Stomach (tissue), 9 donors: ENCODE data around the gene ZNF33B. TPM values are rescaled to one million over a fixed set of nuclear protein-coding genes. Genes with fewer than 3 reads are reported as not detected.

Experiments used
- DNase-seq, 2 donors: peaks; one replicate each; pipeline versions ENCODE4 v3.0.0 to v3.0.0-alpha.2; 2013 to 2019
- H3K27ac ChIP-seq, 5 donors: fragments of 200-600 bp in 4 of 5; sonication (generic) in 4 of 5; one replicate each; pipeline ENCODE4 v1.5.1; 2013 to 2019; ENCODE audit warnings: mild to moderate bottlenecking in 1 of 5, moderate library complexity in 1 of 5
- H3K27me3 ChIP-seq, 3 donors: fragments of 200-600 bp; sonication (generic); one replicate each; pipeline ENCODE4 v1.5.1; 2017 to 2019; ENCODE audit warnings: mixed run types in 1 of 3
- H3K36me3 ChIP-seq, 4 donors: fragments of 200-600 bp; sonication (generic); 1 replicate in 3 of 4; 2 replicates in 1 of 4; pipeline ENCODE4 v1.5.1; 2016 to 2019
- H3K4me1 ChIP-seq, 4 donors: fragments of 200-600 bp; sonication (generic); one replicate each; pipeline ENCODE4 v1.5.1; 2016 to 2019
- H3K4me3 ChIP-seq, 4 donors: fragments of 200-600 bp; sonication (generic) in 3 of 4; one replicate each; pipeline ENCODE4 v1.5.1; 2016 to 2019; ENCODE audit warnings: mild to moderate bottlenecking in 1 of 4
- H3K9me3 ChIP-seq, 4 donors: fragments of 200-600 bp; sonication (generic); one replicate each; pipeline ENCODE4 v1.5.1; 2016 to 2019
- CTCF ChIP-seq, 7 experiments: fragments of 450-650 bp in 4 of 7; fragments of 200-600 bp in 3 of 7; sonication (generic) in 3 of 7; IDR thresholded peaks; one replicate each; pipeline ENCODE4 v1.5.1; 2016 to 2019; ENCODE audit warnings: antibody characterized with exemption in 7 of 7, control low read depth in 2 of 7, mild to moderate bottlenecking in 1 of 7
- EP300 ChIP-seq: sonication (generic); formaldehyde crosslinking; IDR thresholded peaks from one replicate; pipeline ENCODE4 v1.6.1; 2017; ENCODE audit warnings: antibody characterized with exemption
- POLR2A ChIP-seq, 4 donors: fragments of 450-650 bp; IDR thresholded peaks; one replicate each; pipeline ENCODE4 v1.6.1; 2016; ENCODE audit warnings: antibody characterized with exemption in 4 of 4, control low read depth in 2 of 4, mild to moderate bottlenecking in 1 of 4, moderate library complexity in 1 of 4
- POLR2AphosphoS5 ChIP-seq, 3 donors: sonication (generic); formaldehyde crosslinking; IDR thresholded peaks; one replicate each; pipeline ENCODE4 v1.6.1; 2016; ENCODE audit warnings: antibody characterized with exemption in 3 of 3
- WGBS, 5 donors: extraction: QIAGEN DNeasy Blood & Tissue Kit in 3 of 5; methylation state at CpG; one replicate each; pipeline versions ENCODE4 v1.1.5 to v1.1.7; 2013 to 2018; 5-methylcytosine and 5-hydroxymethylcytosine counted together
- intact Hi-C: fragments of 100-400 bp; cut with DNase I; formaldehyde crosslinking; loops from one replicate; pipeline ENCODE4 v1.15.1; 2023; ENCODE audit warnings: low total_unique reads
- polyA plus RNA-seq, 3 donors: library from polyadenylated mRNA; stranded (reverse); fragments of 200-250 nt; gene quantifications; one replicate each; pipeline ENCODE4 v1.2.3, GENCODE V29; 2013
- total RNA-seq, 5 donors: library from RNA; depleted of rRNA; stranded (reverse); fragments of >200 nt; gene quantifications; one replicate each; pipeline versions ENCODE4 v1.1.0 to v1.2.3, GENCODE V29; 2014 to 2016
- donor health status: healthy with polysubstance abuse.
- donor health status: Bipolar disorder and iron deficiency.
- donor health status: healthy.

Gene ZNF33B
- total and polyA plus RNA-seq, 8 donors: 7.0 to 67.9 (median 20.0) TPM

- no peaks in the 10 kb centered on the region for H3K9me3 ChIP-seq
- 78 to 84% (median 82%) methylated on average over 3 of the region's 3 CpGs for WGBS, 5 donors
- no peak for DNase-seq
- TF ChIP-seq POLR2AphosphoS5 (IDR thresholded peaks at IDR 0.05) (no peak), POLR2A (IDR thresholded peaks at IDR 0.05) (no peak), CTCF (IDR thresholded peaks at IDR 0.05) (no peak), EP300 (no peak)
- no peak overlapping the region for H3K27ac ChIP-seq
- H3K4me3 ChIP-seq: no peak overlapping the region
- peaks cover 0 to 21% (median 11%) of the 10 kb centered on the region in 4 donors for H3K4me1 ChIP-seq
- H3K27me3 ChIP-seq: no peaks in the 10 kb centered on the region
- peaks cover 32 to 69% (median 58%) of the 10 kb centered on the region in 4 donors for H3K36me3 ChIP-seq
- intact Hi-C loops: no loop called here
Observed at GRCh38 chr10:42632564-42632963, 5.8 kb downstream of the ZNF33B start.

GRCh38 chr10:42630537-42631134 is 7.7 kb downstream of the ZNF33B start:
- DNase-seq: no peak
- 70 to 95% (median 85%) methylated on average over 1 of the region's 1 CpG for WGBS, 5 donors

GRCh38 chr10:42623929-42624328 is 14.4 kb downstream of the ZNF33B start:
- WGBS, 5 donors: 75 to 94% (median 82%) methylated on average over 4 of the region's 4 CpGs
- Histone ChIP-seq H3K27ac (no peak overlapping the region), H3K36me3 (peaks cover 17 to 89% (median 81%) of the 10 kb centered on the region in 4 donors), H3K4me3 (no peak overlapping the region), H3K9me3 (peaks cover 0 to 3% (median 0%) of the 10 kb centered on the region in 4 donors), H3K4me1 (no peaks in the 10 kb centered on the region), H3K27me3 (no peaks in the 10 kb centered on the region)
- TF ChIP-seq CTCF (IDR thresholded peaks at IDR 0.05): no peak
- TF ChIP-seq POLR2A (IDR thresholded peaks at IDR 0.05): no peak
- no peak for DNase-seq
- intact Hi-C loops: no loop called here

More at GRCh38 chr10:42630537-42631134, 7.7 kb downstream of the ZNF33B start:
- H3K4me1 ChIP-seq: peaks cover 0 to 4% (median 1%) of the 10 kb centered on the region in 4 donors
- no peak overlapping the region for H3K27ac ChIP-seq
- no peak overlapping the region for H3K4me3 ChIP-seq
- TF ChIP-seq CTCF (IDR thresholded peaks at IDR 0.05) (no peak), POLR2AphosphoS5 (IDR thresholded peaks at IDR 0.05) (no peak), EP300 (no peak), POLR2A (IDR thresholded peaks at IDR 0.05) (no peak)
- H3K36me3 ChIP-seq: peaks cover 34 to 81% (median 76%) of the 10 kb centered on the region in 4 donors
- intact Hi-C loops: no loop called here
- H3K27me3 ChIP-seq: no peaks in the 10 kb centered on the region
- no peaks in the 10 kb centered on the region for H3K9me3 ChIP-seq

- Histone ChIP-seq H3K4me1 (no peaks in the 10 kb centered on the region), H3K36me3 (peaks cover 0 to 92% (median 68%) of the 10 kb centered on the region in 4 donors), H3K27me3 (no peaks in the 10 kb centered on the region), H3K4me3 (no peak overlapping the region), H3K27ac (no peak overlapping the region), H3K9me3 (no peaks in the 10 kb centered on the region)
- 87 to 97% (median 93%) methylated on average over 4 of the region's 4 CpGs for WGBS, 5 donors
- no peak for DNase-seq
- TF ChIP-seq CTCF (IDR thresholded peaks at IDR 0.05) (no peak), POLR2A (IDR thresholded peaks at IDR 0.05) (no peak), EP300 (no peak), POLR2AphosphoS5 (IDR thresholded peaks at IDR 0.05) (no peak)
- intact Hi-C loops: no loop called here
Observed at GRCh38 chr10:42618424-42618823, 19.9 kb downstream of the ZNF33B start.
